Endothelial cell (in vitro differentiated cells): Measurements from ENCODE around the gene NEDD4L. TPM values are rescaled to one million over a fixed set of nuclear protein-coding genes. Genes with fewer than 3 reads are reported as not detected.

Source experiments
- DNase-seq: peaks from one replicate; pipeline ENCODE4 v3.0.0; 2021; ENCODE audit warnings: low spot score
- H3K27ac Mint-ChIP-seq: one replicate; pipeline ENCODE4 v1.8.0; 2021; ENCODE audit warnings: mixed read lengths, inconsistent platforms; ENCODE audit not compliant: unreplicated experiment
- H3K27me3 Mint-ChIP-seq: one replicate; pipeline ENCODE4 v1.8.0; 2021; ENCODE audit warnings: mild to moderate bottlenecking, moderate library complexity, mixed read lengths, inconsistent platforms; ENCODE audit not compliant: unreplicated experiment
- H3K36me3 Mint-ChIP-seq: one replicate; pipeline ENCODE4 v1.8.0; 2021; ENCODE audit warnings: mild to moderate bottlenecking, low read depth, mixed read lengths, inconsistent platforms; ENCODE audit not compliant: unreplicated experiment
- H3K4me1 Mint-ChIP-seq: one replicate; pipeline ENCODE4 v1.8.0; 2021; ENCODE audit warnings: mild to moderate bottlenecking, mixed read lengths, inconsistent platforms; ENCODE audit not compliant: unreplicated experiment
- H3K4me3 Mint-ChIP-seq: one replicate; pipeline ENCODE4 v1.8.0; 2021; ENCODE audit warnings: mild to moderate bottlenecking, mixed read lengths, inconsistent platforms; ENCODE audit not compliant: unreplicated experiment
- H3K9me3 Mint-ChIP-seq: one replicate; pipeline ENCODE4 v1.8.0; 2021; ENCODE audit warnings: mixed read lengths, inconsistent platforms; ENCODE audit not compliant: unreplicated experiment
- CTCF ChIP-seq: fragments of 200-600 bp; sonication (generic); IDR thresholded peaks from one replicate; pipeline ENCODE4 v1.5.0; 2021; ENCODE audit warnings: antibody characterized with exemption; ENCODE audit not compliant: unreplicated experiment
- total RNA-seq: library from RNA; stranded (reverse); fragmentation: NEBNext Ultra II Directional; extraction: Animal tissue kit (Norgen Biotek cat#: 25700); gene quantifications from one replicate; pipeline ENCODE4 v1.2.1, GENCODE V29; 2021; ENCODE audit not compliant: unreplicated experiment

NEDD4L gene
- total RNA-seq, 1 donor from 2014 or later = 42.8 TPM

GRCh38 chr18:58407263-58407648 lies 363.2 kb downstream of the NEDD4L start:
- Mint-ChIP-seq H3K27me3 (peaks cover 4% of the 10 kb centered on the region), H3K27ac (no peak overlapping the region), H3K36me3 (no peaks in the 10 kb centered on the region), H3K4me3 (no peak overlapping the region), H3K4me1 (peaks cover 14% of the 10 kb centered on the region), H3K9me3 (no peaks in the 10 kb centered on the region)
- no peak for DNase-seq
- TF ChIP-seq CTCF = no peak

DNA sequence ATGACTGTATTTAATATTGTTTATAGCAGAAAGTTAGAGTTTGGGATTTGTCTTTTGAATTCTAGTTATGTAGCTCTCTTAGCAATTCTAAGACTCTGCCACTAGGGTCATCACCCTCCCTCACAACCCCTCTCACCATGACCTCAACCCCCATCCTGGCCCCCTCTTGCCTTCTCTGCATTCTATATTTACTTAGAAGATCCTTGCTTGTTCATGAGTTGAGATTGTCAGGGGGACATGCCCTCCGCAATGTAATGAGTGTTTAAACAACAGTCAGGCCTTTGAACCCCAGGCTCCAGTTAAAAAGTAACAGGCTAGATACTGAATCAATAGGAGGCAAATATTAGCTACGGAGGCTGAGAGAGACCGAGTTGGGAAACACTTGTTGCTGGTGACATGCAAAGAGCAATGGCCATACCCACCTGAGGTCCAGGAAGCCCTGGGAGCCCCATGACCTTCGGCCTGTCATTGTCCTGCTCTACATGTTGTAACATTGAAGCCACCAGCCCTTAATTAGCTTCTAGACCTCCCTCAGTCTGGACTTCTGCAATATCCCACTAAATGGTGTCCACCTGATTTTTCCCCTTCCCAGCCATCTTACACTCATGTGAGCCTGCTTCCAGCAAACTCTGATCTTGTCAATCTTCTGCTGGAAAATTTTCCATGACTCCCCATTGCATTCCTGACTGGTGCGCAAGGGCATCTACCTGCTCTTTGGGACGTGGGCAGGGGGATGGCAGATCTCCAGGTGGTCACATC lies 363.8 kb downstream of the NEDD4L start:
- H3K4me3 Mint-ChIP-seq = no peak overlapping the region
- no peaks in the 10 kb centered on the region for H3K9me3 Mint-ChIP-seq
- DNase-seq = no peak
- peaks cover 14% of the 10 kb centered on the region for H3K4me1 Mint-ChIP-seq
- no peaks in the 10 kb centered on the region for H3K36me3 Mint-ChIP-seq
- no peak for TF ChIP-seq CTCF
- H3K27ac Mint-ChIP-seq = no peak overlapping the region
- peaks cover 4% of the 10 kb centered on the region for H3K27me3 Mint-ChIP-seq

- peaks cover 4% of the 10 kb centered on the region for H3K27me3 Mint-ChIP-seq
- H3K4me1 Mint-ChIP-seq = peaks cover 8% of the 10 kb centered on the region
- H3K4me3 Mint-ChIP-seq = no peak overlapping the region
- no peaks in the 10 kb centered on the region for H3K36me3 Mint-ChIP-seq
- no peak for TF ChIP-seq CTCF
- no peaks in the 10 kb centered on the region for H3K9me3 Mint-ChIP-seq
- no peak overlapping the region for H3K27ac Mint-ChIP-seq
- DNase-seq = no peak
Observed at GRCh38 chr18:58408665-58409064, 364.6 kb downstream of the NEDD4L start.

GRCh38 chr18:58409802-58410445 lies 365.9 kb downstream of the NEDD4L start:
- no peak for TF ChIP-seq CTCF
- no peaks in the 10 kb centered on the region for H3K36me3 Mint-ChIP-seq
- H3K27ac Mint-ChIP-seq = no peak overlapping the region
- no peaks in the 10 kb centered on the region for H3K9me3 Mint-ChIP-seq
- no peak overlapping the region for H3K4me3 Mint-ChIP-seq
- DNase-seq = no peak
- no peaks in the 10 kb centered on the region for H3K27me3 Mint-ChIP-seq
- peaks cover 5% of the 10 kb centered on the region for H3K4me1 Mint-ChIP-seq

GRCh38 chr18:58411323-58411722 lies 367.3 kb downstream of the NEDD4L start:
- no peak for DNase-seq
- Mint-ChIP-seq H3K27me3 (no peaks in the 10 kb centered on the region), H3K36me3 (no peaks in the 10 kb centered on the region), H3K4me1 (no peaks in the 10 kb centered on the region), H3K9me3 (no peaks in the 10 kb centered on the region), H3K4me3 (no peak overlapping the region), H3K27ac (no peak overlapping the region)
- TF ChIP-seq CTCF = no peak
